ENCODE data around the gene FUBP1. TPM values are rescaled to one million over a fixed set of nuclear protein-coding genes. Genes with fewer than 3 reads are reported as not detected.
"Not testable (repeated sequence)": the region's sequence is repeated elsewhere in the genome, so short reads cannot be mapped to it uniquely, and the experiment has no call there.

The FUBP1 gene
- total and polyA plus RNA-seq, 2 of the 8 experiments (the other 6 are each of a cell fraction or from before 2014, with no cell fraction given) = 184 to 201 TPM

DNA sequence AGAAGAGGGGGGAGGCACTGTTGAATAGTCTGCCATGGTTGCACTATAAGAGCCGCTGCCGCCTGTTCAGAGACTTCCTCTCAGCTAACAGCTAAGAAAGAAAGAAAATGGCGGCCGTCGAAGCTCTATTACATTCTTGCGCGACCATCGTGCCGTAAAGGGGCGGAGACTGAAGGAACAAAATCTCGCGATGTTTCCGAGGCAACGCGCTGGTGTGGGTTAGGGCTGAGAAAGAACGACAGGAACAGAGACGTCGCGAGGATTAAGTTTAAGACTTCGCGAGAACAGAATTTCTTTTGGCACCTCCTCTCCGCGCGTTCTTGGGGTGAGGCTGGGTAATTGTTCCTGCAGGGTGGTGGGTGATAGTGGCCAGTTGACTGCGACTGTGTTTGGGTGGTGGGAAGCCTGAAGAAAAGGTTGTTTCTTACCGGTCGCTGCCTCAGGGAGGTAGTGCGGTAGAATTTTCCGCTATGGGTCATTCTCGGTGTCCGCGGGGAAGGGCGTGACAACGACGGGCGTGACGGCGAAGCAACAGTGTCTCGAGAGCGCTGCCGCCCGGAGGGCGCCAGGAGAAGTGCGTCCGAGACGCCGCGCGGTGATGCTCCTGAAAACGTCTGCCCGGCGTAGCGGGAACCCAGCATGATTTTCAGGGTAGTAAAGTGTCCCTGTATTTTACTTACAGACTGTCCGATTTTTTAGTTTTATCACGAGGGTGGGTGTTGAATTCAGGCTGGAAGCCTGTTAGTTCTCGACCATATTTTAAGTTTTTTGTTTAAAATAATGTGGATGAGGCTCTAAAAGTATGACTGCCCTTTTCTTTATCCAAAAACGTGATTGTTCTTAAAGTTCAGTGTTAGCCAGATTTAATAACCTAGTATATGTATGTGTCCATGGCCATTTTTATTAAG, at the start of gene FUBP1 (continued):
- TF ChIP-seq, protein P1, sequence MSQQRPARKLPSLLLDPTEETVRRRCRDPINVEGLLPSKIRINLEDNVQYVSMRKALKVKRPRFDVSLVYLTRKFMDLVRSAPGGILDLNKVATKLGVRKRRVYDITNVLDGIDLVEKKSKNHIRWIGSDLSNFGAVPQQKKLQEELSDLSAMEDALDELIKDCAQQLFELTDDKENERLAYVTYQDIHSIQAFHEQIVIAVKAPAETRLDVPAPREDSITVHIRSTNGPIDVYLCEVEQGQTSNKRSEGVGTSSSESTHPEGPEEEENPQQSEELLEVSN (IDR thresholded peaks at IDR 0.05) = no peak; the same call in 1 of the 2 replicates
- TF ChIP-seq POLR2AphosphoS5 (IDR thresholded peaks at IDR 0.05; ENCODE audit: low read depth, low read length) (peak; percentile 99), CTBP2 (IDR thresholded peaks at IDR 0.05; ENCODE audit: borderline replicate concordance, insufficient read depth, insufficient read length, low read length) (no peak), YY1 (IDR thresholded peaks at IDR 0.05; ENCODE audit: low read depth, low read length) (peak; percentile 97), RNF2 (IDR thresholded peaks at IDR 0.05; ENCODE audit: borderline replicate concordance, low read depth, low read length, missing control alignments, poor library complexity, severe bottlenecking) (no peak), MAFK (IDR thresholded peaks at IDR 0.05; ENCODE audit: low read depth, low read length) (no peak), SP4 (IDR thresholded peaks at IDR 0.05; ENCODE audit: low read length) (peak; percentile 36; the same call in 1 of the 2 replicates), PHF8 (conservative IDR thresholded peaks at IDR 0.05; ENCODE audit: low read depth, low read length) (peak; percentile 98), POLR2A (IDR thresholded peaks at IDR 0.05; ENCODE audit: control extremely low read depth in 1 of 2, low read depth in 2 of 2, low read length in 2 of 2) (peak; percentile 86 to 98; a peak in 2 of 3 replicates)

DNA sequence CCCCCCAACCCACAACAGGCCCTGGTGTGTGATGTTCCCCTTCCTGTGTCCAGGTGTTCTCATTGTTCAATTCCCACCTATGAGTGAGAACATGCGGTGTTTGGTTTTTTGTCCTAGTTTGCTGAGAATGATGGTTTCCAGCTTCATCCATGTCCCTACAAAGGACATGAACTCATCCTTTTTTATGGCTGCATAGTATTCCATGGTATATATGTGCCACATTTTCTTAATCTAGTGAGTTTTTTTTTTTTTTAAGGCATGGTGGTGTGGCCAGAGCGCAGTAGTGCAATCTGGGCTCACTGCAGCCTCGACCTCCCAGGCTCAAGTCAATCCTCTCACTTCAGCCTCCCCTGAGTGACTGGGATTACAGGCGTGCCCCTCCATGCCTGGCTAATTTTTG, 42.3 kb upstream of the FUBP1 start:
- H4K8ac ChIP-seq (ENCODE audit: extremely low read depth, insufficient read depth, low read length); H3K56ac ChIP-seq (replicated peaks; ENCODE audit: insufficient read length, low read depth, low read length); H2AFZ ChIP-seq (ENCODE audit: low read length); H4K20me1 ChIP-seq (replicated peaks in 1 of 2; ENCODE audit: control insufficient read depth in 1 of 2, insufficient read depth in 2 of 2, low read length in 2 of 2); H3K27me3 ChIP-seq (replicated peaks in 1 of 4; ENCODE audit: control insufficient read depth in 3 of 4, extremely low read depth in 1 of 4, insufficient read depth in 3 of 4, low read length in 3 of 4); POLR2A ChIA-PET (ENCODE audit: partially characterized antibody); H3K79me1 ChIP-seq (ENCODE audit: low read depth, low read length); H2AK5ac ChIP-seq (ENCODE audit: low read depth, low read length); H3K4me3 ChIP-seq (ENCODE audit: extremely low read depth in 1 of 4, insufficient read depth in 2 of 4, low read depth in 3 of 4, low read length in 4 of 4); H3K4me2 ChIP-seq (ENCODE audit: insufficient read depth in 1 of 2, low read depth in 2 of 2, low read length in 2 of 2); H3K4me1 ChIP-seq (replicated peaks in 1 of 4; ENCODE audit: control insufficient read depth in 3 of 4, insufficient read depth in 4 of 4, low read length in 3 of 4); H3K79me2 ChIP-seq (ENCODE audit: control insufficient read depth in 1 of 2, insufficient read depth in 2 of 2, low read length in 2 of 2); H3K23ac ChIP-seq (ENCODE audit: insufficient read length); H3K18ac ChIP-seq (ENCODE audit: extremely low read depth, low read length); H4K91ac ChIP-seq (replicated peaks; ENCODE audit: insufficient read length, low read length); H3K9ac ChIP-seq (replicated peaks in 1 of 4; ENCODE audit: extremely low read depth in 1 of 4, low read depth in 3 of 4, low read length in 3 of 4); H3K23me2 ChIP-seq (ENCODE audit: low read depth, low read length); CTCF ChIA-PET (ENCODE audit: partially characterized antibody); FAIRE-seq; H3K14ac ChIP-seq (ENCODE audit: insufficient read length); H3K9me3 ChIP-seq (ENCODE audit: insufficient read depth in 2 of 2, low read depth in 1 of 2, low read length in 1 of 2); H3K36me3 ChIP-seq (ENCODE audit: control insufficient read depth in 2 of 4, insufficient read depth in 4 of 4, low read length in 3 of 4); H3K27ac ChIP-seq (ENCODE audit: low read depth, low read length); H4K5ac ChIP-seq (ENCODE audit: insufficient read length, low read depth, low read length); H2BK12ac ChIP-seq (ENCODE audit: low read depth, low read length); H2BK5ac ChIP-seq (ENCODE audit: low read depth, low read length); DNase-seq (ENCODE audit: low read depth in 1 of 2, low spot score in 2 of 2); H2BK120ac ChIP-seq (replicated peaks; ENCODE audit: low read depth, low read length); H3K4ac ChIP-seq (replicated peaks; ENCODE audit: insufficient read length, low read depth, low read length); H2BK20ac ChIP-seq (ENCODE audit: low read length); H2BK15ac ChIP-seq (ENCODE audit: low read length): not testable (repeated sequence)
- WGBS, 2 experiments (ENCODE audit: extremely low coverage in 1 of 2, insufficient coverage in 1 of 2, insufficient read length in 1 of 2, insufficient replicate concordance in 2 of 2, low coverage in 1 of 2, low lambda C conversion rate in 2 of 2, missing lambda C conversion rate in 1 of 2) = 90% methylated on average over 4 of the region's 4 CpGs; no CpG with 5 or more reads in 1 of the 2 experiments

All from H1 (cell line).